Left ventricle myocardium inferior (tissue), 1 donor: ENCODE data around the gene BFSP2. TPM values are rescaled to one million over a fixed set of nuclear protein-coding genes. Genes with fewer than 3 reads are reported as not detected.

Experiments used
- DNase-seq: peaks from one replicate; pipeline ENCODE4 v3.0.0-alpha.2; 2020
- H3K27ac ChIP-seq: fragments of 200-600 bp; replicated peaks from 2 replicates; pipeline ENCODE4 v1.8.0; 2021
- H3K27me3 ChIP-seq: fragments of 200-600 bp; 2 replicates; pipeline ENCODE4 v1.8.0; 2021; ENCODE audit warnings: low read depth
- H3K36me3 ChIP-seq: fragments of 200-600 bp; 2 replicates; pipeline ENCODE4 v1.8.0; 2021
- H3K4me1 ChIP-seq: fragments of 200-600 bp; 2 replicates; pipeline ENCODE4 v1.8.0; 2021
- H3K4me3 ChIP-seq: fragments of 200-600 bp; 2 replicates; pipeline ENCODE4 v1.8.0; 2021; ENCODE audit warnings: mild to moderate bottlenecking, moderate library complexity
- H3K9me3 ChIP-seq: fragments of 200-600 bp; replicated peaks from 2 replicates; pipeline ENCODE4 v1.8.0; 2021
- intact Hi-C: fragments of 100-400 bp; cut with micrococcal nuclease; formaldehyde crosslinking; loops from one replicate; pipeline ENCODE4 v1.11.0; 2022
- total RNA-seq: library from RNA; stranded (reverse); fragmentation: NEBNext Ultra II Directional; extraction: Animal tissue kit (Norgen Biotek cat#: 25700); gene quantifications from one replicate; pipeline ENCODE4 v1.2.1, GENCODE V29; 2021
- TF ChIP-seq, protein P1 (sequence below): fragments of 200-600 bp; IDR thresholded peaks from 2 replicates; pipeline ENCODE4 v1.8.0; 2021; ENCODE audit warnings: antibody characterized with exemption, mild to moderate bottlenecking, borderline replicate concordance
- donor health status: DM: no; HTN: yes; CAD: no; lungs with severe emphysema.

The BFSP2 gene
- total RNA-seq, 1 donor from 2014 or later, result not detected

DNA sequence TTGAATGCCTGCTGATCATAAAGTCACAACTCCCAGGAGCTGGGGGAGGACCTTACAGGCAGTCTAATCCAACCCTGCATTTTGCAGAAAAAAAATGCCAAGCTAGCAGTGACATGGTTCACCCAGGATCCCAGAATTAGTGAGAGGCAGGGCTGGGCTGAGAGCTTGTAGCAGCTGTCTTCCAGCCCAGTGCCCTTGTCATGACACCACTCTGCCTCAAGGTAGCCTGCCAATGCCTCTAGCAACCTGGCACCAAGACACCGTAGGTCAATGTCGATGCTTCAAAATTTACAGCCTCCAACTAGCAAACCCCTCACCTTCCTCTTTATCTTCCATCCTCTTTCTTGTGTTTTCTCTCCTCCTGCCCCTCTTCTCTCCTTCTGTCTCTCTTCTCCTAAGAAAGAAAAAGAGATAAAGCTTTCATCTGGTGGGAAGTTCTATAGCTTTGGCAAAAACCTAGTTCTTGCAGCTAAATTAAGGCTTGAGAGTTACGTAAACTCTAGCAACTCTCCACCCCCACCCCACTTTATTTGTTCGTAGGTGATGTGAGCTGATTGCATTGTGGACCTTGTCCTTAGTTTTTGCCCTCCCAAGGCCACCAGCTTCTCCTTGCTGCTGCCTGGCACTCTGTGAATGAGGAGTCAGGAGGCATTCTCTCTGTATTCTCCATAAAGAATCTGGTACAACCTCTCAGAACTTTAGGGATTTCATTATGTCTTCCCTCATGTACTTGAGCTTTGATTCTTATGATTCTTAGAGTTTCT lies 18.3 kb upstream of the BFSP2 start:
- peaks cover 25% of the 10 kb centered on the region for H3K27me3 ChIP-seq
- intact Hi-C loops, result loop anchor here (5.0 kb wide), 1 partner anchor 339 kb away; no protein-coding TSS in a partner anchor
- DNase-seq, result no peak
- H3K4me1 ChIP-seq, result peaks cover 10% of the 10 kb centered on the region
- H3K36me3 ChIP-seq, result no peaks in the 10 kb centered on the region
- no peak overlapping the region for H3K4me3 ChIP-seq
- H3K9me3 ChIP-seq, result no peaks in the 10 kb centered on the region
- TF ChIP-seq, protein P1, sequence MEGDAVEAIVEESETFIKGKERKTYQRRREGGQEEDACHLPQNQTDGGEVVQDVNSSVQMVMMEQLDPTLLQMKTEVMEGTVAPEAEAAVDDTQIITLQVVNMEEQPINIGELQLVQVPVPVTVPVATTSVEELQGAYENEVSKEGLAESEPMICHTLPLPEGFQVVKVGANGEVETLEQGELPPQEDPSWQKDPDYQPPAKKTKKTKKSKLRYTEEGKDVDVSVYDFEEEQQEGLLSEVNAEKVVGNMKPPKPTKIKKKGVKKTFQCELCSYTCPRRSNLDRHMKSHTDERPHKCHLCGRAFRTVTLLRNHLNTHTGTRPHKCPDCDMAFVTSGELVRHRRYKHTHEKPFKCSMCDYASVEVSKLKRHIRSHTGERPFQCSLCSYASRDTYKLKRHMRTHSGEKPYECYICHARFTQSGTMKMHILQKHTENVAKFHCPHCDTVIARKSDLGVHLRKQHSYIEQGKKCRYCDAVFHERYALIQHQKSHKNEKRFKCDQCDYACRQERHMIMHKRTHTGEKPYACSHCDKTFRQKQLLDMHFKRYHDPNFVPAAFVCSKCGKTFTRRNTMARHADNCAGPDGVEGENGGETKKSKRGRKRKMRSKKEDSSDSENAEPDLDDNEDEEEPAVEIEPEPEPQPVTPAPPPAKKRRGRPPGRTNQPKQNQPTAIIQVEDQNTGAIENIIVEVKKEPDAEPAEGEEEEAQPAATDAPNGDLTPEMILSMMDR, result no peak
- no peak overlapping the region for H3K27ac ChIP-seq

DNA sequence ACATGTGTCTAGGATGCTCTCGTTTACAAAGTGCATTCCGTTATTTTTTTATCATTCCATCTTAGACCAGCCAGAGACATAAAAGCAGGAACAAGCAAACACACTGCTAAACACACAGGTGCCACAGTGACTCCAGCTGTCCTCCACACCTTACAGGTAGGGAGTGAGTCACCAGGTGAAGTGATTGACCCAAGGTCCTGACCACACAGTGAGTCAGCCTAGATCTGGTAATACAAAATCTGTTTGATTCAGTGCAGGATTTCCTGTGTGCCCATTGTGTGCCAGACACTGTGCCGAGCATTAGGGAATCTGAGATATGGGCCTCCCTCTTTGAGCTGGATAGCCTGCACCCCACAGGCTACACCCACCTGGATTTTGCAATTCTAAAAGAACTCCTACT lies 16.7 kb upstream of the BFSP2 start:
- Histone ChIP-seq H3K9me3 (no peaks in the 10 kb centered on the region), H3K27me3 (peaks cover 25% of the 10 kb centered on the region), H3K36me3 (no peaks in the 10 kb centered on the region), H3K4me3 (no peak overlapping the region), H3K27ac (no peak overlapping the region), H3K4me1 (peaks cover 5% of the 10 kb centered on the region)
- DNase-seq, result no peak
- TF ChIP-seq, protein P1, result no peak
- intact Hi-C loops, result loop anchor here (5.0 kb wide), 1 partner anchor 341 kb away; no protein-coding TSS in a partner anchor

DNA sequence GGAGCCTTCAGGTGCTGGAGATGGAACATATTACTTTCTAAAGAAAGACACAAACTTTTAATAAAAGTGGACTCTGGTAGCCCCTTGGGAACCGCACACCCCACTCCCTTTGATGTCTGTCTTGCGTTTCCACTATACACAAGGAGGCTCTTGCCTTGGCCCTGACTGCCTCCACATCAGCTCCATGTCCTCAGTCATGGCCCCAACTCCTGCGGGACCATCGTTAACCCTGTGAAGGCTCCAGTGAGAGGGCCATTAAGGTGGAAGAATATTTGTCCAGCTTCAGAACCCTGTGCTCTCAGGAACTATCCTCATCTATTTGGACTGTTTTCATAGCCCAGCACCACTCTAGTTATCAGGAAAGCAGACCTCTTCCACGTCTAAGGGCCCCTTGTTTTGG lies 16.1 kb upstream of the BFSP2 start:
- peaks cover 25% of the 10 kb centered on the region for H3K27me3 ChIP-seq
- no peaks in the 10 kb centered on the region for H3K9me3 ChIP-seq
- peaks cover 5% of the 10 kb centered on the region for H3K4me1 ChIP-seq
- H3K27ac ChIP-seq, result no peak overlapping the region
- H3K36me3 ChIP-seq, result no peaks in the 10 kb centered on the region
- intact Hi-C loops, result loop anchor here (5.0 kb wide), 1 partner anchor 341 kb away; no protein-coding TSS in a partner anchor
- no peak overlapping the region for H3K4me3 ChIP-seq
- TF ChIP-seq, protein P1, result no peak
- no peak for DNase-seq

DNA sequence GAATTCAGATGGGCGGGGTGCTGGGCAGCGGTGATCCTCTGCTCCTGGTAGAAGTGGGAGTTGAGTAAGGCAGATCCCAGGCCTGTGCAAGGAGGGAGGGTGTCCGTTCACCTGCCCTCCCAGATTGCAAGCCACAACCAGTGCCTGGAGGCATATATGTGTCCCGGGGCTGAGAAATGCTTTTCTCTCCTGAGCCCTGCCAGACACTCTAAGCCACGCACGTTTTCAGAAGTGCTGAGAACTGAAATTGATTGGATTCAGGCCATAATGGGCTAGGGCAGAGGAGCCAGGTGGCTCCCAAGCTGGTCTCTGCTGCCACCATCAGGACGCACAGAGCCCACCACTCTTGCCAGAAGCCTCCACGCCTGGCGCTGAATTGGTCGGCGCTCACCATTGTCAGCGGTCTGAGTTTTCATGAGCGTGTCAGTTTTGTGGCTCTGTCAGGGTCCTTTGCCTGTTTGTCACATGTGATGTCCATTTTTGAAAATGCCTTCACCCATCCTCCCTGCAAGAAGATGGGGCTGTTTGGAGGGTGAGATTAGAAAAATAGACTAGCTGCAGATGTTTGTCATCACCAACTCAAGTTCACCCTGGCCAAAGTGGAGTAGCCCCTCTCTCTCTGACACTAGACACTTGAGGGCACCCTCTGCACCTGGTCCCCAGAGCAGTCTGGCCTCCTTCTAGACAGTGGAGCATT lies 15.4 kb upstream of the BFSP2 start:
- no peaks in the 10 kb centered on the region for H3K36me3 ChIP-seq
- no peak overlapping the region for H3K27ac ChIP-seq
- no peaks in the 10 kb centered on the region for H3K9me3 ChIP-seq
- DNase-seq, result peak; percentile 38
- intact Hi-C loops, result loop anchor here (5.0 kb wide), 1 partner anchor 342 kb away; no protein-coding TSS in a partner anchor
- H3K27me3 ChIP-seq, result peaks cover 25% of the 10 kb centered on the region
- H3K4me1 ChIP-seq, result peaks cover 5% of the 10 kb centered on the region
- TF ChIP-seq, protein P1, result peak; percentile 87
- no peak overlapping the region for H3K4me3 ChIP-seq

DNA sequence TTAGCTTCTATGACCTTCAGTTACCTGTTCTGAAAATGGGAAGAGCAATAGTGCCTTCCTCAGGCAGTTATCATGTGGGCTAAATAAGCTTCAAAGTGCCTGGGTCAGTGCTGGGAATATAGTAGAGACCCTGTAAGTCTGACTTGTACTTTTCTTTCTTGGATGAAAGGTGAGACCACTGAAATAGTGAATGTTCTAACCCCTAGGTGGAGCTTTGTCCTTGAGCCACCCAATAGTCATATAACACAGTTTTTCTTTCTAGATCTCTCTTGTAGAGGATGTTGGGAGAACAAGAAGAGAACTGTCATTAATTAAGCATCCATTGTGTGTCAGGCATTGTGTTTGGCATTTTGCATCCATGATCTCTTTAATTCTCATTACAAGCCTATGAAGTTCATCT lies 13.0 kb upstream of the BFSP2 start:
- Histone ChIP-seq H3K27ac (no peak overlapping the region), H3K4me3 (no peak overlapping the region), H3K4me1 (peaks cover 5% of the 10 kb centered on the region), H3K27me3 (peaks cover 13% of the 10 kb centered on the region), H3K9me3 (no peaks in the 10 kb centered on the region), H3K36me3 (no peaks in the 10 kb centered on the region)
- no peak for DNase-seq
- intact Hi-C loops, result no loop called here
- TF ChIP-seq, protein P1, result no peak
